Hepatocyte (in vitro differentiated cells): Measurements from ENCODE around the gene HPSE2.

Experiments
- CTCF ChIP-seq: fragments of 200-600 bp; sonication (generic); IDR thresholded peaks from 2 replicates; pipeline ENCODE4 v1.5.1; 2016; ENCODE audit warnings: antibody characterized with exemption, mild to moderate bottlenecking; ENCODE audit not compliant: poor library complexity
- EZH2 ChIP-seq: fragments of 200-600 bp; sonication (generic); IDR thresholded peaks from 2 replicates; pipeline ENCODE4 v1.6.1; 2016; ENCODE audit warnings: antibody characterized with exemption, mild to moderate bottlenecking, borderline replicate concordance
- EZH2phosphoT487 ChIP-seq: fragments of 200-600 bp; sonication (generic); IDR thresholded peaks from one replicate; pipeline ENCODE4 v1.6.1; 2018; ENCODE audit warnings: antibody characterized with exemption, mild to moderate bottlenecking, low read depth, moderate library complexity; ENCODE audit not compliant: unreplicated experiment, severe bottlenecking

GRCh38 chr10:98694014-98694413 is 541.6 kb downstream of the HPSE2 start:
- TF ChIP-seq CTCF (no peak), EZH2 (no peak), EZH2phosphoT487 (no peak)
